Measurements from ENCODE around the gene RPTOR. TPM values are rescaled to one million over a fixed set of nuclear protein-coding genes. Genes with fewer than 3 reads are reported as not detected.
"Not testable (repeated sequence)": the region's sequence is repeated elsewhere in the genome, so short reads cannot be mapped to it uniquely, and the experiment has no call there.

The RPTOR gene
- total and polyA plus RNA-seq, 2 experiments from 2014 or later = 6.6 to 16.1 TPM

- in situ Hi-C loops (cut with MboI) = no loop called here
- no peaks in the 10 kb centered on the region for H3K9me2 ChIP-seq (ENCODE audit: insufficient read depth)
- H3K4me1 ChIP-seq (ENCODE audit: insufficient read depth) = no peaks in the 10 kb centered on the region
- DNase-seq = no peak
- H4K20me1 ChIP-seq (ENCODE audit: insufficient read depth) = no peaks in the 10 kb centered on the region
- no peaks in the 10 kb centered on the region for H3K27me3 ChIP-seq (replicated peaks; ENCODE audit: insufficient read depth)
- H3K4me3 ChIP-seq = no peak overlapping the region
- H3K79me2 ChIP-seq (ENCODE audit: insufficient read depth) = peaks cover 68% of the 10 kb centered on the region
- no peak overlapping the region for H3K4me2 ChIP-seq (ENCODE audit: unreplicated experiment)
- TF ChIP-seq EZH2phosphoT487 (IDR thresholded peaks at IDR 0.05; ENCODE audit: insufficient read depth, low read depth) (no peak), EZH2 (IDR thresholded peaks at IDR 0.05; ENCODE audit: insufficient read depth, poor library complexity, severe bottlenecking) (no peak)
- no peaks in the 10 kb centered on the region for H3K9me3 ChIP-seq (ENCODE audit: low read depth)
- H3F3A ChIP-seq (ENCODE audit: insufficient read depth) = no peaks in the 10 kb centered on the region
- H3K36me3 ChIP-seq (ENCODE audit: low read depth) = peaks cover 20% of the 10 kb centered on the region; the same call in 1 of the 2 replicates
- H2AFZ ChIP-seq = no peak overlapping the region
- WGBS, 2 experiments (ENCODE audit: low coverage in 1 of 2, low lambda C conversion rate in 2 of 2, missing lambda C conversion rate in 2 of 2) = 92% methylated on average over 14 of the region's 14 CpGs
- no peak overlapping the region for H3K9ac ChIP-seq
- H3K27ac ChIP-seq = no peak overlapping the region
These were observed 80.2 kb downstream of the RPTOR start for GRCh38 chr17:80624864-80625263.

GRCh38 chr17:80625627-80626026 is 81.0 kb downstream of the RPTOR start:
- H3K27ac ChIP-seq = no peak overlapping the region
- WGBS, 2 experiments (ENCODE audit: low coverage in 1 of 2, low lambda C conversion rate in 2 of 2, missing lambda C conversion rate in 2 of 2) = 91 to 92% methylated on average over 14 of the region's 14 CpGs
- H4K20me1 ChIP-seq (ENCODE audit: insufficient read depth) = no peaks in the 10 kb centered on the region
- H2AFZ ChIP-seq = no peak overlapping the region
- H3K4me1 ChIP-seq (ENCODE audit: insufficient read depth) = no peaks in the 10 kb centered on the region
- H3K27me3 ChIP-seq (replicated peaks; ENCODE audit: insufficient read depth) = no peaks in the 10 kb centered on the region
- H3K4me3 ChIP-seq = no peak overlapping the region
- no peak overlapping the region for H3K4me2 ChIP-seq (ENCODE audit: unreplicated experiment)
- no peaks in the 10 kb centered on the region for H3K9me3 ChIP-seq (ENCODE audit: low read depth)
- no peaks in the 10 kb centered on the region for H3K9me2 ChIP-seq (ENCODE audit: insufficient read depth)
- no peak overlapping the region for H3K9ac ChIP-seq
- H3K79me2 ChIP-seq (ENCODE audit: insufficient read depth) = peaks cover 73% of the 10 kb centered on the region
- H3K36me3 ChIP-seq (ENCODE audit: low read depth) = peaks cover 20% of the 10 kb centered on the region; the same call in 1 of the 2 replicates
- in situ Hi-C loops (cut with MboI) = no loop called here
- DNase-seq = no peak
- TF ChIP-seq EZH2 (IDR thresholded peaks at IDR 0.05; ENCODE audit: insufficient read depth, poor library complexity, severe bottlenecking) (no peak), EZH2phosphoT487 (IDR thresholded peaks at IDR 0.05; ENCODE audit: insufficient read depth, low read depth) (no peak)
- no peaks in the 10 kb centered on the region for H3F3A ChIP-seq (ENCODE audit: insufficient read depth)

GRCh38 chr17:80628881-80629280 is 84.2 kb downstream of the RPTOR start:
- H3K9me2 ChIP-seq (ENCODE audit: insufficient read depth); H3K9ac ChIP-seq; in situ Hi-C loops (cut with MboI); H3K27me3 ChIP-seq (replicated peaks; ENCODE audit: insufficient read depth); H4K20me1 ChIP-seq (ENCODE audit: insufficient read depth); H3K4me1 ChIP-seq (ENCODE audit: insufficient read depth); DNase-seq; H3K9me3 ChIP-seq (ENCODE audit: low read depth); H3K4me2 ChIP-seq (ENCODE audit: unreplicated experiment); H3F3A ChIP-seq (ENCODE audit: insufficient read depth); H2AFZ ChIP-seq; H3K4me3 ChIP-seq; H3K27ac ChIP-seq: not testable (repeated sequence)
- Histone ChIP-seq H3K36me3 (ENCODE audit: low read depth) (peaks cover 20% of the 10 kb centered on the region; the same call in 1 of the 2 replicates), H3K79me2 (ENCODE audit: insufficient read depth) (peaks cover 86% of the 10 kb centered on the region)
- WGBS, 2 experiments (ENCODE audit: low coverage in 1 of 2, low lambda C conversion rate in 2 of 2, missing lambda C conversion rate in 2 of 2) = 94 to 97% methylated on average over 7 of the region's 7 CpGs

GRCh38 chr17:80629298-80630028 is 84.8 kb downstream of the RPTOR start:
- Histone ChIP-seq H3K4me3 (no peak overlapping the region), H3K9me3 (ENCODE audit: low read depth) (no peaks in the 10 kb centered on the region), H3K4me1 (ENCODE audit: insufficient read depth) (peaks cover 6% of the 10 kb centered on the region; the same call in 1 of the 2 replicates), H2AFZ (no peak overlapping the region), H4K20me1 (ENCODE audit: insufficient read depth) (no peaks in the 10 kb centered on the region), H3K9me2 (ENCODE audit: insufficient read depth) (no peaks in the 10 kb centered on the region), H3K27ac (no peak overlapping the region), H3K4me2 (ENCODE audit: unreplicated experiment) (no peak overlapping the region), H3K9ac (no peak overlapping the region), H3F3A (ENCODE audit: insufficient read depth) (no peaks in the 10 kb centered on the region), H3K36me3 (ENCODE audit: low read depth) (peaks cover 20% of the 10 kb centered on the region; the same call in 1 of the 2 replicates), H3K27me3 (replicated peaks; ENCODE audit: insufficient read depth) (no peaks in the 10 kb centered on the region), H3K79me2 (ENCODE audit: insufficient read depth) (peaks cover 80% of the 10 kb centered on the region)
- TF ChIP-seq EZH2phosphoT487 (IDR thresholded peaks at IDR 0.05; ENCODE audit: insufficient read depth, low read depth) (no peak), EZH2 (IDR thresholded peaks at IDR 0.05; ENCODE audit: insufficient read depth, poor library complexity, severe bottlenecking) (no peak)
- in situ Hi-C loops (cut with MboI) = no loop called here
- WGBS, 2 experiments (ENCODE audit: low coverage in 1 of 2, low lambda C conversion rate in 2 of 2, missing lambda C conversion rate in 2 of 2) = 91 to 94% methylated on average over 12 to 13 of the region's 13 CpGs
- no peak for DNase-seq
